Measurements from ENCODE around the gene PSMG3.

Gene PSMG3

GRCh38 chr7:1569833-1570632 is at the start of gene PSMG3:
PSMG3 (minus strand) TSS chr7:1570032; CDS start chr7:1569339, 693 bp downstream.
- no peaks in the 10 kb centered on the region for H3K27me3 ChIP-seq (ENCODE audit: insufficient read depth, low read depth)
- H3K4me1 ChIP-seq (ENCODE audit: low read depth, poor library complexity, severe bottlenecking), result peaks cover 15% of the 10 kb centered on the region
- peak within 1 kb of the TSS; percentile 90 for H3K4me2 ChIP-seq
- H3K9ac ChIP-seq, result peak within 1 kb of the TSS; percentile 75
- H3K27ac ChIP-seq, result peak within 1 kb of the TSS; percentile 69
- H3K36me3 ChIP-seq (ENCODE audit: insufficient read depth), result no peaks in the 10 kb centered on the region
- TF ChIP-seq CTCF (conservative IDR thresholded peaks at IDR 0.05; ENCODE audit: low read depth, low read length), result no peak
- no peak within 1 kb of the TSS for H3K4me3 ChIP-seq (IDR thresholded peaks at IDR 0.05; ENCODE audit: insufficient read depth, low read depth, low read length)
- H2AFZ ChIP-seq (ENCODE audit: low read depth), result peak within 1 kb of the TSS; percentile 91
- H3K79me2 ChIP-seq (ENCODE audit: insufficient read depth, low read depth), result 0 out of 2 replicates have a peak, but pooled peaks cover 6% of the 10 kb centered on the region
- H4K20me1 ChIP-seq (ENCODE audit: insufficient read depth), result no peaks in the 10 kb centered on the region

- H3K4me3 ChIP-seq (IDR thresholded peaks at IDR 0.05; ENCODE audit: insufficient read depth, low read depth, low read length), result no peak overlapping the region
- H3K27ac ChIP-seq, result no peak overlapping the region
- peaks cover 50% of the 10 kb centered on the region for H3K27me3 ChIP-seq (ENCODE audit: insufficient read depth, low read depth)
- no peaks in the 10 kb centered on the region for H4K20me1 ChIP-seq (ENCODE audit: insufficient read depth)
- no peaks in the 10 kb centered on the region for H3K36me3 ChIP-seq (ENCODE audit: insufficient read depth)
- no peaks in the 10 kb centered on the region for H3K79me2 ChIP-seq (ENCODE audit: insufficient read depth, low read depth)
- no peak for TF ChIP-seq CTCF (conservative IDR thresholded peaks at IDR 0.05; ENCODE audit: low read depth, low read length)
- H3K9ac ChIP-seq, result no peak overlapping the region
- no peaks in the 10 kb centered on the region for H3K4me1 ChIP-seq (ENCODE audit: low read depth, poor library complexity, severe bottlenecking)
- no peak overlapping the region for H3K4me2 ChIP-seq
- H2AFZ ChIP-seq (ENCODE audit: low read depth), result no peak overlapping the region
Measured at GRCh38 chr7:1618475-1618874, 48.6 kb upstream of the PSMG3 start.

- H4K20me1 ChIP-seq (ENCODE audit: insufficient read depth), result no peaks in the 10 kb centered on the region
Measured at GRCh38 chr7:1617957-1618356, 48.1 kb upstream of the PSMG3 start.

GRCh38 chr7:1616741-1617140 is 46.9 kb upstream of the PSMG3 start:
- Histone ChIP-seq H3K27ac (no peak overlapping the region), H3K27me3 (ENCODE audit: insufficient read depth, low read depth) (peaks cover 57% of the 10 kb centered on the region), H2AFZ (ENCODE audit: low read depth) (no peak overlapping the region), H3K36me3 (ENCODE audit: insufficient read depth) (no peaks in the 10 kb centered on the region), H4K20me1 (ENCODE audit: insufficient read depth) (no peaks in the 10 kb centered on the region), H3K79me2 (ENCODE audit: insufficient read depth, low read depth) (no peaks in the 10 kb centered on the region), H3K4me1 (ENCODE audit: low read depth, poor library complexity, severe bottlenecking) (no peaks in the 10 kb centered on the region), H3K4me3 (IDR thresholded peaks at IDR 0.05; ENCODE audit: insufficient read depth, low read depth, low read length) (no peak overlapping the region), H3K4me2 (no peak overlapping the region), H3K9ac (no peak overlapping the region)
- TF ChIP-seq CTCF (conservative IDR thresholded peaks at IDR 0.05; ENCODE audit: low read depth, low read length), result no peak

More at GRCh38 chr7:1617957-1618356, 48.1 kb upstream of the PSMG3 start:
- Histone ChIP-seq H3K79me2 (ENCODE audit: insufficient read depth, low read depth) (no peaks in the 10 kb centered on the region), H3K4me1 (ENCODE audit: low read depth, poor library complexity, severe bottlenecking) (no peaks in the 10 kb centered on the region), H3K9ac (no peak overlapping the region), H3K27ac (no peak overlapping the region), H3K27me3 (ENCODE audit: insufficient read depth, low read depth) (peaks cover 55% of the 10 kb centered on the region), H3K4me3 (IDR thresholded peaks at IDR 0.05; ENCODE audit: insufficient read depth, low read depth, low read length) (no peak overlapping the region), H2AFZ (ENCODE audit: low read depth) (no peak overlapping the region), H3K4me2 (no peak overlapping the region), H3K36me3 (ENCODE audit: insufficient read depth) (no peaks in the 10 kb centered on the region)
- no peak for TF ChIP-seq CTCF (conservative IDR thresholded peaks at IDR 0.05; ENCODE audit: low read depth, low read length)
